Karpas-422 (cell line): Measurements from ENCODE around the gene SIM1. TPM values are rescaled to one million over a fixed set of nuclear protein-coding genes. Genes with fewer than 3 reads are reported as not detected.

Source experiments
- DNase-seq: peaks from one replicate; pipeline ENCODE4 v3.0.0-alpha.2; 2015
- H2AFZ ChIP-seq: fragments of 200-600 bp; sonication (generic); 2 replicates; pipeline ENCODE4 v1.6.1; 2014; ENCODE audit warnings: antibody characterized with exemption, low read length, mixed read lengths
- H3K27ac ChIP-seq: fragments of 200-600 bp; sonication (generic); 2 replicates; pipeline ENCODE4 v1.5.1; 2014; ENCODE audit warnings: mild to moderate bottlenecking, low read length, moderate library complexity
- H3K27me3 ChIP-seq: fragments of 200-600 bp; sonication (generic); 2 replicates; pipeline ENCODE4 v1.6.1; 2014; ENCODE audit warnings: low read length, mixed read lengths
- H3K36me3 ChIP-seq: fragments of 200-600 bp; sonication (generic); 2 replicates; pipeline ENCODE4 v1.6.1; 2014; ENCODE audit warnings: low read length, mixed read lengths; ENCODE audit not compliant: insufficient read depth
- H3K4me1 ChIP-seq: fragments of 200-600 bp; sonication (generic); 2 replicates; pipeline ENCODE4 v1.6.1; 2014; ENCODE audit warnings: mild to moderate bottlenecking, low read length, mixed read lengths
- H3K4me2 ChIP-seq: fragments of 200-600 bp; sonication (generic); 2 replicates; pipeline ENCODE4 v1.6.1; 2014; ENCODE audit warnings: low read length, low read depth, mild to moderate bottlenecking; ENCODE audit not compliant: poor library complexity, severe bottlenecking
- H3K4me3 ChIP-seq: fragments of 200-600 bp; sonication (generic); 2 replicates; pipeline ENCODE4 v1.5.1; 2014; ENCODE audit warnings: mild to moderate bottlenecking, antibody characterized with exemption, low read length, mixed read lengths
- H3K79me2 ChIP-seq: fragments of 200-600 bp; sonication (generic); 2 replicates; pipeline ENCODE4 v1.6.1; 2014; ENCODE audit warnings: mild to moderate bottlenecking, low read length, mixed read lengths
- H3K9ac ChIP-seq: fragments of 200-600 bp; sonication (generic); 2 replicates; pipeline ENCODE4 v1.6.0; 2014; ENCODE audit warnings: low read length
- H3K9me2 ChIP-seq: fragments of 200-600 bp; sonication (generic), shearing (Covaris generic); replicated peaks from 2 replicates; pipeline ENCODE4 v1.6.0; 2014; ENCODE audit warnings: mild to moderate bottlenecking, low read length, moderate library complexity; ENCODE audit not compliant: insufficient read depth
- H3K9me3 ChIP-seq: fragments of 300-700, 200-600 bp; sonication (generic); 2 replicates; pipeline ENCODE4 v1.6.1; 2014; ENCODE audit warnings: low read length, mixed read lengths
- H4K20me1 ChIP-seq: fragments of 200-600 bp; sonication (generic); 2 replicates; pipeline ENCODE4 v1.6.1; 2014; ENCODE audit warnings: mild to moderate bottlenecking, antibody characterized with exemption, low read length, low read depth; ENCODE audit not compliant: insufficient read depth
- total RNA-seq: library from RNA; depleted of rRNA; stranded (reverse); fragments of >200 nt; shearing (Covaris generic); gene quantifications from 2 replicates; pipeline ENCODE4 v1.2.3, GENCODE V29; 2014; ENCODE audit warnings: low replicate concordance

SIM1 gene
- total RNA-seq, 1 experiment from 2014 or later = not detected

DNA sequence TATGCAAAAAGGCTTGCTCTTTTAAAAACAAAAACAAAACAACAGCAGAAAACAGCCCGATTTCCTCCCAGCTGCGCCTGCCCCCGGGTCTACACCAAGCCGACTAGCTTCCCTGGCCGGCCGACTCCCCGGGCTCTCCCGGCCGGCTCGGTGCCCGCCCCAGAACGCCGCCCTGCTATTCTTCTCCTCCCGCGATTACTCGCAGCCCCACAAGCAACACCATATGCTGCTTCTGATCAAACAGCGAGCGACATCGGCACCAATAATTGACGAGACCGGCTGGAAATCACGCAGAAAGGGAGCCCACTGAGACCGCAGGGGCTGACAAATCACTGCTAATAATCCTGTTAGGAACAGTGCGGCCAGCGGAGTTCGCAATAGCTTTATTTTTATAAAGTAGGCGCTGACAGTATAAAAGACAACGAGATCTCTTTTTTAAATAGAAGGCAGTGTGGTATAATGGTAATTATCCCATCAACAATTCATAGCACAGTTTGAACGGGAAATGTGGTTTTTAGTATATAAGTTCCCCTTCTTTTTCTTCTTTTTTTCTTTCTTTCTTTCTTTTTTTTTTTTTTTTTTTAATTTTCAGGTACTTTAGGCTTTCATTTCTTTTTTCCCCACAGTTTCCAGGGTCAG is 3.3 kb downstream of the SIM1 start:
- Histone ChIP-seq H3K9me3 (no peaks in the 10 kb centered on the region), H3K36me3 (no peaks in the 10 kb centered on the region), H3K27me3 (no peaks in the 10 kb centered on the region), H3K4me2 (no peak overlapping the region), H3K27ac (no peak overlapping the region), H2AFZ (no peak overlapping the region), H4K20me1 (no peaks in the 10 kb centered on the region), H3K4me3 (no peak overlapping the region), H3K9ac (no peak overlapping the region), H3K9me2 (no peaks in the 10 kb centered on the region), H3K79me2 (no peaks in the 10 kb centered on the region), H3K4me1 (no peaks in the 10 kb centered on the region)
- no peak for DNase-seq

- no peaks in the 10 kb centered on the region for H3K4me1 ChIP-seq
- DNase-seq = peak; percentile 45
- no peaks in the 10 kb centered on the region for H3K27me3 ChIP-seq
- no peak overlapping the region for H2AFZ ChIP-seq
- no peaks in the 10 kb centered on the region for H3K36me3 ChIP-seq
- H3K4me2 ChIP-seq = no peak overlapping the region
- no peak overlapping the region for H3K4me3 ChIP-seq
- no peaks in the 10 kb centered on the region for H4K20me1 ChIP-seq
- no peak overlapping the region for H3K27ac ChIP-seq
- H3K9me2 ChIP-seq = no peaks in the 10 kb centered on the region
- H3K79me2 ChIP-seq = no peaks in the 10 kb centered on the region
- H3K9ac ChIP-seq = no peak overlapping the region
- H3K9me3 ChIP-seq = no peaks in the 10 kb centered on the region
These were observed 4.0 kb downstream of the SIM1 start for GRCh38 chr6:100460650-100461204.

DNA sequence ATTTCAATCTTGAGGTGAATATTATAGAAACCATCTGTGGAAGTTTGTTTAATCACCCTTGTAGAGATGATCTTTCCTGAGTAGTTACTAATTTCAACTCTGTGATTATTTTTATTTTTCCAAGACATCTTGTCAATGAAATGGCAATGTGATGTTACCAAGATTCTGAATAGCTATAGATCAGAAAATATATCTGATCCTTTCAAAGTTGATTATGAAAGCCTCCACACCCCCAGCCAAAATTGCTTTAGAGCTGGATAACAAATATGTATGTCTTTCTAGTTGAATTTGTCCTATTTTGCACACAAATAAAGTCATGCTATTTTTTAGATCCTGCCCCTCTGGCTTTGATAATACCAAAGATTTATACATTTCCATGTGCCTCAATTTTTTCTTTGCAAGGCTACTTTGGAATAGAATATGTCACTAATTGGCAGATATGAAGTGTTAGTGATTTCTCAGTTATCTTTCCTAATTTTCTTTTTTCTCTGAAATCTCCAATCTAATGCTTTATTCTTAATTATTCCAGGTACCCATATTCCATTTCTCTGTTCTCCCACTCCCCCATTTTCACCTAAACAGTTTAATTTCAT is 5.0 kb downstream of the SIM1 start:
- no peak overlapping the region for H2AFZ ChIP-seq
- no peaks in the 10 kb centered on the region for H3K9me2 ChIP-seq
- H3K9me3 ChIP-seq = no peaks in the 10 kb centered on the region
- H3K27me3 ChIP-seq = no peaks in the 10 kb centered on the region
- H3K27ac ChIP-seq = no peak overlapping the region
- no peaks in the 10 kb centered on the region for H3K36me3 ChIP-seq
- H3K4me2 ChIP-seq = no peak overlapping the region
- H3K4me1 ChIP-seq = no peaks in the 10 kb centered on the region
- DNase-seq = no peak
- no peak overlapping the region for H3K9ac ChIP-seq
- H4K20me1 ChIP-seq = no peaks in the 10 kb centered on the region
- no peak overlapping the region for H3K4me3 ChIP-seq
- no peaks in the 10 kb centered on the region for H3K79me2 ChIP-seq

GRCh38 chr6:100458841-100459591 is 5.7 kb downstream of the SIM1 start:
- Histone ChIP-seq H4K20me1 (no peaks in the 10 kb centered on the region), H3K79me2 (no peaks in the 10 kb centered on the region), H3K27me3 (no peaks in the 10 kb centered on the region), H3K4me3 (no peak overlapping the region), H3K36me3 (no peaks in the 10 kb centered on the region), H3K4me2 (no peak overlapping the region), H3K9me3 (no peaks in the 10 kb centered on the region), H3K4me1 (no peaks in the 10 kb centered on the region), H3K9me2 (no peaks in the 10 kb centered on the region), H3K9ac (no peak overlapping the region), H3K27ac (no peak overlapping the region), H2AFZ (no peak overlapping the region)
- DNase-seq = no peak

DNA sequence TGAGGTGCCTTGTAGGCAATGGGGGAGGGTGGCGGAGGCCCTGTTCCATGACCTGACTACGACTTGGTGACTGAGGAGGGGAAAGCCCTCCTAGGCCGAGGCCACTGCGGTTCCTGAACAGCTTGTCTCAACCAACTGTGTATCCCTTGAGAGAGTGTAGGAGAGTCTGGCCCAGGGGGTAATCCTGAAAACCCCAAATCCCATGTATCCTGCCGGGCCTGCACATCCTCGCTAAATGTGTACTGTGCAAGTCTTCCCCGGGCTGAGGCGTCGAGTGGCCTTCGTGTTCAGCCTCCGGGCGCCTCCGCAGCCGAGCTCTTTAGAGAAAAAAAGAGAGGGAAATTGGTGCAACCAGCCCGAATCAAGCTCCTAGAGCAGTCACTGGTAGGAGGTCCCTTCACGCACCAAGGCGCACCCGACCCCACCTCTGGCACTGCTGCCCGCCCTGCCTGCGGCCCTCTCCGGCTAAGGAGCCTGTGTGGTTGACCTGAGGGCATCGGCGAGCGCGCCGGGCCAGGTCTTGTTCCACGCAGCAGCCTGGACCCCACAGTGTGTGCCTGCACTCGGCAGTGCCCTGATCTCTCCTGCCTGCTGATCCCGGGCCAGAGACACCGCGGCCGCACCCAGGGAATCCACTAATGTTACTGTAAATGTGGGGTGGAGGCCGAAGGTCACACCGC is 7.3 kb downstream of the SIM1 start:
- Histone ChIP-seq H3K79me2 (no peaks in the 10 kb centered on the region), H4K20me1 (no peaks in the 10 kb centered on the region), H3K9ac (no peak overlapping the region), H3K36me3 (no peaks in the 10 kb centered on the region), H3K27ac (no peak overlapping the region), H3K4me1 (no peaks in the 10 kb centered on the region), H3K4me2 (no peak overlapping the region), H3K9me3 (no peaks in the 10 kb centered on the region), H3K9me2 (no peaks in the 10 kb centered on the region), H2AFZ (no peak overlapping the region), H3K4me3 (no peak overlapping the region), H3K27me3 (no peaks in the 10 kb centered on the region)
- DNase-seq = no peak

- H2AFZ ChIP-seq = no peak overlapping the region
- H3K27me3 ChIP-seq = no peaks in the 10 kb centered on the region
- H3K4me3 ChIP-seq = no peak overlapping the region
- no peaks in the 10 kb centered on the region for H3K79me2 ChIP-seq
- H3K4me1 ChIP-seq = no peaks in the 10 kb centered on the region
- no peak overlapping the region for H3K27ac ChIP-seq
- DNase-seq = no peak
- no peaks in the 10 kb centered on the region for H4K20me1 ChIP-seq
- no peaks in the 10 kb centered on the region for H3K36me3 ChIP-seq
- H3K9me2 ChIP-seq = no peaks in the 10 kb centered on the region
- H3K9me3 ChIP-seq = no peaks in the 10 kb centered on the region
- H3K9ac ChIP-seq = no peak overlapping the region
- no peak overlapping the region for H3K4me2 ChIP-seq
These were observed 7.8 kb downstream of the SIM1 start for GRCh38 chr6:100456908-100457235.

- no peaks in the 10 kb centered on the region for H3K9me3 ChIP-seq
- H3K79me2 ChIP-seq = no peaks in the 10 kb centered on the region
- no peak overlapping the region for H3K4me2 ChIP-seq
- H3K9ac ChIP-seq = no peak overlapping the region
- no peaks in the 10 kb centered on the region for H4K20me1 ChIP-seq
- H3K4me1 ChIP-seq = no peaks in the 10 kb centered on the region
- H3K36me3 ChIP-seq = no peaks in the 10 kb centered on the region
- no peaks in the 10 kb centered on the region for H3K27me3 ChIP-seq
- H2AFZ ChIP-seq = no peak overlapping the region
- no peak for DNase-seq
- H3K4me3 ChIP-seq = no peak overlapping the region
- no peaks in the 10 kb centered on the region for H3K9me2 ChIP-seq
- H3K27ac ChIP-seq = no peak overlapping the region
These were observed 8.4 kb downstream of the SIM1 start for GRCh38 chr6:100456141-100456907.
